Measurements from ENCODE around the gene PLA2G15. TPM values are rescaled to one million over a fixed set of nuclear protein-coding genes. Genes with fewer than 3 reads are reported as not detected.
"Not testable (repeated sequence)": the region's sequence is repeated elsewhere in the genome, so short reads cannot be mapped to it uniquely, and the experiment has no call there.

The PLA2G15 gene
- total and polyA plus RNA-seq, 2 donors: 12.7 to 14.1 TPM

DNA sequence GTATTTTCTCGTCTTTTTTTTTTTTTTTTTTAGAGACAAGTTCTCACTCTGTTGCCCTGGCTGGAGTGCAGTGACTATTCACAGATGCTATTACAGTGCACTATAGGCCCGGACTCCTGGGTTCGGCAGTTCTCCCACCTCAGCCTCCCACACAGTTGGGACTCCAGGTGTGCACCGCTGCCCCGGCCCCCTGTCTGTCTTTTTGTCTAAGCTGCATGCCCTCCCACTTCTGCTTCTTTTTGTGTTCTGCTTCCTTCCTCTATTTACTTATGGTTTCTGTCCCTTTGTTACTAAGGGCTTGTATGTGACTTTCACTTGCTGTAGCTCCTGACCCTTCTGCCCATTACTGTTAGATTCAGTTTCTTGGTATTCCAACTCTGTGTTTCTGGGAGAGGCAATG is 39.7 kb downstream of the PLA2G15 start:
- no peak for DNase-seq (ENCODE audit: extremely low spot score)
- Histone ChIP-seq H3K27ac (ENCODE audit: low read depth) (no peak overlapping the region), H3K4me1 (ENCODE audit: insufficient read depth) (no peaks in the 10 kb centered on the region), H3K36me3 (ENCODE audit: insufficient read depth) (no peaks in the 10 kb centered on the region), H3K4me3 (ENCODE audit: low read depth, low read length) (no peak overlapping the region)
- WGBS: 70% methylated on average over 5 of the region's 5 CpGs

DNA sequence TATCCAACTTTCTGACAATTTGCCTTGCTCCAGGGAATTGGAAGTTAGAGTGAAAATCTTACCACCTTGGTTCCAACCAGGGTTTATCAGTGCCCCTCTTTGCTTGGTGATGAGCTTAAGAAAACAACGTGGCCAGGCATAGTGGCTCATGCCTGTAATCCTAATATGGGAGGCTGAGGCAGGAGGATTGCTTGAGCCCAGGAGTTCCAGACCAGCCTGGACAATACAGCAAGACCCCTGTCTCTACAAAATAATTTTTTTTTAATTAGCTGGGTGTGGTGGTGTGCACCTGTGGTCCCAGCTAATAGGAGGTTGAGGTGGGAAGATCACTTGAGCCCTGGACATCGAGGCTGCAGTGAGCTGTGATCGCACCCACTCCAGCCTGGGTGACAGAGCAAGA is 40.5 kb downstream of the PLA2G15 start:
- 90% methylated on average over 3 of the region's 3 CpGs for WGBS

DNA sequence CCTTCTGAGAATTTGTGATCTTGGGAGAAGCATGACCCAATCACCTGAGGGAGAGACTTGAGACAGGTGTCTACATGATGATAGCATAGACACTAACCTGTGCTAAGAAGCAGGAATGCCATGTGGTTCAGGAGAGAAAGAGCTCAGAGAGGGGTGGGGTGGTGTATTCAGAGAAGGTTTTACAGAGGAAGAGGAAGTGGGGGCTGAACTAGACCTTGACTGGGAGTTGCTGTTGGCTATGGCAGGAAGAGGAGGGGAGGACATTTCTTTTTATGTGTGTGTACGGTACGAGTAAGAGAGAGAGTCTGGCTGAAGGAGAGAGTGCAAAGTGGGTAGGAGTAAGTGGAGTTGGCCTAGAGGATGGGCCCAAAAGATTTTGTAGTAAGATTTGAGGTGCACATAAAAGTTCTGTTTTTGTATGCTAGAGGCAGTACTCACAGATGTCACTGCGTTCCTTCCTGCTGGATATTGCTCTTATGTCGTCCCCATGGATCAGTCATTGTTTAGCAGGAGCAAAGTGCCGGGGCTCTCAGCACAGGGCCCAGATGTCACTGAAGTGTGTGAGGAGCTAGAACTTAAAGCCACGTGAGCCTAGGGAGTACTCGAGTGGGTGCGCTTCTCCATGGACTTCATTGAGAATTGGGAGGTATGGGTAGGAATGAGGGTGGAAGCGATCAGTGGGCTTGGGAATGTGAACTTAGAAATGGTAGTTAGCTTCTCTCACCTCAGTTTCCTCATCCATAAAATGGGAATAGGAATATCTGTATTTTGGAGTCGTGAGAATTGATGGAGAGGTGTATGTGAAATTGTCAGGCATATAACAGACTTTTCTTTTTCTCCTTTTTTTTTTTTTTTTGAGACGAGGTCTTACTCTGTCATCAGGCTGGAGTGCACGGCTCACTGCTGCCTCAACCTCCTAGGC is 41.2 kb downstream of the PLA2G15 start:
- no peak overlapping the region for H3K4me3 ChIP-seq (ENCODE audit: low read depth, low read length)
- 82% methylated on average over 12 of the region's 12 CpGs for WGBS
- H3K36me3 ChIP-seq (ENCODE audit: insufficient read depth): no peaks in the 10 kb centered on the region
- no peak overlapping the region for H3K27ac ChIP-seq (ENCODE audit: low read depth)
- H3K4me1 ChIP-seq (ENCODE audit: insufficient read depth): no peaks in the 10 kb centered on the region
- DNase-seq (ENCODE audit: extremely low spot score): no peak

More for the DNA sequence above, 40.5 kb downstream of the PLA2G15 start:
- no peak for DNase-seq (ENCODE audit: extremely low spot score)
- no peaks in the 10 kb centered on the region for H3K36me3 ChIP-seq (ENCODE audit: insufficient read depth)
- H3K27ac ChIP-seq (ENCODE audit: low read depth): no peak overlapping the region
- H3K4me3 ChIP-seq (ENCODE audit: low read depth, low read length): no peak overlapping the region
- H3K4me1 ChIP-seq (ENCODE audit: insufficient read depth): no peaks in the 10 kb centered on the region

DNA sequence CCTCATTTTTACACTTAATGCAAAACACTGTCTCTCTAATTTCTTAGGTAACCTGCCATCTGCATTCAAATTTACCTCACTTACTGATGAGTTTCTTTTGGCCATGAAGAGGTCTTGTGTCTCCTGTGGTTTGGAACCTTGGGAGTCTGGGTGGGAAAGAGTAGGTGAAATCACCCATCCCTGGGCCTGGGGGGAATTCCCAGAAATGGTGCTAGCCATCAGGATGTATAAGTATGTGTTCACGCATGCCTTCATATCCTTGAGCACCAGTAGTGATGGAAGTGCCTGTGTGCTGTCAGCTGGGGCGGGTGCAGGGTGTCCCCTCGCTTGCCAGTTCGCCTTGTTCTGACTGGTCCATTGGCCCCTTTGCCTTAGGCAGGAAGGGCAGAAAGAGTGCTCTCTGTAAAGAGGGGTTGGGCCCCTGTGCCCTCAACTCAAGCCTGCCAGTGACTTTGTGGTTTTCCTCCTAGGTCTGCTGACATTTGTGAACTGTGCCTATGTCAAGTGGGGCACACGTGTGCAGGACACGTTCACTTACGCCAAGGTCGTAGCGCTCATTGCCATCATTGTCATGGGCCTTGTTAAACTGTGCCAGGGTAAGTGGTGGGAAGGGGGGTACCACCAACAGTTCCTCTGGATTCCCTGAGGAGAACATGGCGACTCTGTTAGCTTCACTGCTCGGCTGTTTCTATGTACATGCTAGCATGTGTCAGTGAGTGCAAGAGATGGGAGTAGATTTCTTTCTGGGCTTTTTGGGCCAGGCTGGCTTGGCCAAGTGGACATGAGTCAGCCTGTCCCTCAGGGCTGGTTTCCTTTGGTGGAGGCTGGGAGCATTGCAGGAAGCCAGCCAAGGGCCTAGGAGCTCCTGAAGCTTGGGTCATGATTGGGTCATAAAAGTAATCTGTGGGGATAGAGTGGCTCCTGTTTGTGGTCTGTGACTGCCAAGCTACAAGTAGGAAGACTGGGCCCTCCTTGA is 42.4 kb downstream of the PLA2G15 start:
- H3K36me3 ChIP-seq (ENCODE audit: insufficient read depth): no peaks in the 10 kb centered on the region
- no peak overlapping the region for H3K27ac ChIP-seq (ENCODE audit: low read depth)
- DNase-seq (ENCODE audit: extremely low spot score): no peak
- H3K4me3 ChIP-seq (ENCODE audit: low read depth, low read length): no peak overlapping the region
- 88% methylated on average over 11 of the region's 11 CpGs for WGBS
- no peaks in the 10 kb centered on the region for H3K4me1 ChIP-seq (ENCODE audit: insufficient read depth)

DNA sequence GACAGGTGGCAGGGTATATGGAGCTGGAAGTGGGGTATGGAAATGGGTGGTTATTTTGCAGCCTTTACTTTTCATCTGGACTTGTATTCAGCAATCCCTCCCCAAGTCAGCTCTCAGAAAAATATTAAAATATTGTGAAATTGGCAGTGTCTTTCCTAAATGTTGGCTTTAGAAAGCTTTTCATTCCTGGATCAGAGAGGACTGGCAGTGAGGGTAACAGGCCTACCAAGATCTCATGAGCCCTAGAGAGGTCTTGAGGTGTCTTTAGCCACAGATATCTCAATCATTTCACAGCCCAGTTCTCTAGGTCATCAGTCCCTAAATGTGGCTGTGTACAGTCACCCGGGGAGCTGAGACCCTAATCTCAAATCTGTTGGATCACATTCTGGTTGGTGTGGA is 43.1 kb downstream of the PLA2G15 start:
- Histone ChIP-seq H3K27ac (ENCODE audit: low read depth) (no peak overlapping the region), H3K4me1 (ENCODE audit: insufficient read depth) (no peaks in the 10 kb centered on the region), H3K4me3 (ENCODE audit: low read depth, low read length) (no peak overlapping the region), H3K36me3 (ENCODE audit: insufficient read depth) (no peaks in the 10 kb centered on the region)
- DNase-seq (ENCODE audit: extremely low spot score): no peak
- 91% methylated on average over 1 of the region's 1 CpG for WGBS

DNA sequence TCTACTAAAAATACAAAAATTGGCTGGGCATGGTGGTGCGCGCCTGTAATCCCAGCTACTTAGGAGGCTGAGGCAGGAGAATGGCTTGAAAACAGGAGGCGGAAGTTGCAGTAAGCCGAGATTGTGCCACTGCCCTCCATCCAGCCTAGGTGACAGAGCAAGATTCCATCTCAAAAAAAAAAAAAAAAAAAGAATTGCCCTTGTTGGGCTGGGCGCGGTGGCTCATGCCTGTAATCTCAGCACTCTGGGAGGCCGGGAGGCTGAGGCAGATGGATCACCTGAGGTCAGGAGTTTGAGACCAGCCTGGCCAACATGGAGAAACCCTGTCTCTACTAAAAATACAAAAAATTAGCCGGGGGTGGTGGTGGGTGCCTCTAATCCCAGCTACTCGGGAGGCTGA is 43.6 kb downstream of the PLA2G15 start:
- not testable (repeated sequence) for H3K4me3 ChIP-seq (ENCODE audit: low read depth, low read length); H3K36me3 ChIP-seq (ENCODE audit: insufficient read depth); H3K4me1 ChIP-seq (ENCODE audit: insufficient read depth); H3K27ac ChIP-seq (ENCODE audit: low read depth); DNase-seq (ENCODE audit: extremely low spot score)
- 93% methylated on average over 9 of the region's 9 CpGs for WGBS

DNA sequence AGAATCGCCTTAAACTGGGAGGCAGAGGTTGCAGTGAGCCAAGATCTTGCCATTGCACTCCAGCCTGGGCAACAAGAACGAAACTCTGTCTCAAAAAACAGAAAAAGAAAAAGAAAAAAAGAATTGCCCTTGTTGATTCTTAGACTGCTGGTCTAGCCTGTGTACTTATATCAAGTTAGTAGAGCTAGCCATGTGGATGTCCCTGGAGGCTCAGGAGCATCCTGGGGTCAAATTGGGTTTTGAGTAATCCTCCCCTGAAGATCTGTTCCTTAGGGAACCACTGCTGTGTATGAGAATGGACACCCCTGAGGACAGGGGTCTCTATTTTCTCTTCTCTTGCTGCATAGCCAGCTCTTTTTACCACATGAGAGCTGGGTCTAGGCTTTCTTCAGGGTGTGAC is 44.0 kb downstream of the PLA2G15 start:
- DNase-seq (ENCODE audit: extremely low spot score): no peak
- no peak overlapping the region for H3K4me3 ChIP-seq (ENCODE audit: low read depth, low read length)
- H3K36me3 ChIP-seq (ENCODE audit: insufficient read depth): no peaks in the 10 kb centered on the region
- H3K27ac ChIP-seq (ENCODE audit: low read depth): no peak overlapping the region
- WGBS: 96% methylated on average over 2 of the region's 2 CpGs
- no peaks in the 10 kb centered on the region for H3K4me1 ChIP-seq (ENCODE audit: insufficient read depth)

DNA sequence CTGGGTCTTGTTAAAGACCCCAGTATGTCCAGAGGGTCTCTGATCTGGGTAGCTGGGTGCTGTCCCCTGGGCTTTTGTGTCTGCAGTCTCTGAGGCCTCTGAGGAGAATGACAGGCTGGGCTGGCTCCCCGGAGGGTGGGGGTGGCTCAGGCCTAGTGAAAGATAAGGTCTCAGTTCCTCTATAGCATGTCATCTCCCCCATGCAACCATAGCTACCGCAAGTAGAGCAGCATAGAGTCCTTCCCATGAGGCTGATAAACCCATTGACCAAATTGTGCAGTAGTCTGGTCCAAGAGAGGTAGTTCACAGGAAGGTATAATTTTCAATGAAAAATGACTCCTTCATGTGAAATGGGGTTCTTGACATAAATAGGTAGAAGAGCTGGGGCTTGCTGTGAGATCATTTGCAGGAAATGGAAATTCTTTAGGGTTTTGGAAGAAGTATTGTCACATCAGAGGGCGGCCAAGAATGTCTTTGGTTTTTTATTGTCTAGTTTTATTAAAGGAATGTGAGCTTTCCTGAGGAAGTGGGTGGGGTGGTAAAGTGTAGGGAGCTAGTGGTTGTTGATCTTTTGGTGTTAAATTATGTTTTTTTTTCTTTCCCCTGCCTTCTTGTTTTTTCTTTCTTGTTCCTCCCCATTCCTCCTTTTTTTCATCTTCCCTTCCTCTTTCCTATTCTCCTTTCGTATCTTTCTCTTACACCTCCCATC is 44.6 kb downstream of the PLA2G15 start:
- H3K4me1 ChIP-seq (ENCODE audit: insufficient read depth): no peaks in the 10 kb centered on the region
- WGBS: 75% methylated on average over 4 of the region's 4 CpGs
- H3K4me3 ChIP-seq (ENCODE audit: low read depth, low read length): no peak overlapping the region
- H3K27ac ChIP-seq (ENCODE audit: low read depth): no peak overlapping the region
- no peak for DNase-seq (ENCODE audit: extremely low spot score)
- no peaks in the 10 kb centered on the region for H3K36me3 ChIP-seq (ENCODE audit: insufficient read depth)

DNA sequence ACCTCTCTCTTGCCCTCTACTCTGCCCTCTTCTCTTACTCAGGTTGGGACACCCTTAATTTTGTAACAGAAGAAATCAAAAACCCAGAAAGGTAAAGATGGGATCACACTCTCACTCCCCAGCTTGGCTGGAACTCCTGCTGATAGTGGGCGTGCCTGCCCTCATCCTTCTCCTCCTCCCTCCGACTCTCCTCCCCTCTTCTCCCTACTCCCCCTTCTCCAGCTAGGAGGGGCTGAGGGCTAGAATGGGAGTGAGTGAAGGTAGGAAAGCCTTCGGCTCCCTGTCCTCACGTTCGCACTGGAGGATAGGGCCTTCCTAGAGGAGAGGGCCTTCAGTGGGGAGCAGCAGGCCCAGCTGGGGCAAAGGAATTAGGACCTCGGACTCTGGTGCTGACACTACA is 45.3 kb downstream of the PLA2G15 start:
- no peaks in the 10 kb centered on the region for H3K36me3 ChIP-seq (ENCODE audit: insufficient read depth)
- H3K4me3 ChIP-seq (ENCODE audit: low read depth, low read length): no peak overlapping the region
- 66% methylated on average over 6 of the region's 6 CpGs for WGBS
- no peak overlapping the region for H3K27ac ChIP-seq (ENCODE audit: low read depth)
- H3K4me1 ChIP-seq (ENCODE audit: insufficient read depth): no peaks in the 10 kb centered on the region
- no peak for DNase-seq (ENCODE audit: extremely low spot score)

DNA sequence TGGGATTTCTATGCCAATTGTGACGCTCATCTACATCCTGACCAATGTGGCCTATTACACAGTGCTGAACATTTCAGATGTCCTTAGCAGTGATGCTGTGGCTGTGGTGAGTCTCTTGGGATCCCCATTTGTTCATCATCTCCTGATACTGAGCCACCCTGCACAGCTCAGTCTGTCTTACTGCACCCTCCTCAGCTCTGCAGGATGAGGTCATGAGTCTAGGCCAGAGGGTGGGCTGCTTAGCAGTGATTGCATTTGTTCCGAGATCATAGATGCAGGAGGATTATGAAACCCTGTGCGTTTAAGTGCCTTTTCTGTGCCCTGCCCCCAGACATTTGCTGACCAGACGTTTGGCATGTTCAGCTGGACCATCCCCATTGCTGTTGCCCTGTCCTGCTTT is 46.1 kb downstream of the PLA2G15 start:
- Histone ChIP-seq H3K36me3 (ENCODE audit: insufficient read depth) (no peaks in the 10 kb centered on the region), H3K4me1 (ENCODE audit: insufficient read depth) (no peaks in the 10 kb centered on the region), H3K4me3 (ENCODE audit: low read depth, low read length) (no peak overlapping the region), H3K27ac (ENCODE audit: low read depth) (no peak overlapping the region)
- 85% methylated on average over 4 of the region's 4 CpGs for WGBS
- DNase-seq (ENCODE audit: extremely low spot score): no peak

DNA sequence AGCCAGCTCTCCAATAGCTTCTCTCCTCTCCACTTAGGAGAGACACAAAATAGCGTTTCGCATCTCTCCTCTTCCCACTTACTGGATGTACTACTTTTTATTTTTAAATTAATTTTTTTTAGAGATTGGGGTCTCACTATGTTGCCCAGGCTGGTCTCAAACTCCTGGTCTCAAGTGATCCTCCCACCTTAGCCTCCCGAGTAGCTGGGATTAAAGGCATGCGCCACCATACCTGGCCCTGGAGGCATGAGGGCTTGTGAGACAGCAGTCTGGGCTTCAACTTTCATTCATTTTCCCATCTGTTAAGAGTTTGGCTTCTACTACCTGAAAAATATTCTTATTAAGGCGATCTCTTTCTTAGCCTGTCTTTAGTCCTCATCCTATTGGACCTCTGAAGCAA is 47.3 kb downstream of the PLA2G15 start:
- Histone ChIP-seq H3K36me3 (ENCODE audit: insufficient read depth) (no peaks in the 10 kb centered on the region), H3K4me3 (ENCODE audit: low read depth, low read length) (no peak overlapping the region), H3K27ac (ENCODE audit: low read depth) (no peak overlapping the region), H3K4me1 (ENCODE audit: insufficient read depth) (no peaks in the 10 kb centered on the region)
- 96% methylated on average over 5 of the region's 5 CpGs for WGBS
- no peak for DNase-seq (ENCODE audit: extremely low spot score)

DNA sequence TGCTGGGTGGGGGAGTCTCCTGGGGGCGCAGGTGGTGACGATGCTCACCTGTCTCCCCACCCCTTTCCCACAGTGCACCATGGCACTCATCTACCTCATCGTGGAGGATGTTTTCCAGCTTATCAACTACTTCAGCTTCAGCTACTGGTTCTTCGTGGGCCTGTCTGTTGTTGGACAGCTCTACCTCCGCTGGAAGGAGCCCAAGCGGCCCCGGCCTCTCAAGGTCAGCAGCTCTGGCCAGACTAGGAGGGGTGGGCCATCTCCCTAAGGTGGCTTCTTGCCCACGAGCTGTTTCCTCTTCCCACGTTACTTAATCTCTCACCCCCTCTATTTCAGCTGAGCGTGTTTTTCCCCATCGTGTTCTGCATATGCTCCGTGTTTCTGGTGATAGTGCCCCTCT is 51.1 kb downstream of the PLA2G15 start:
- no peak overlapping the region for H3K27ac ChIP-seq (ENCODE audit: low read depth)
- H3K36me3 ChIP-seq (ENCODE audit: insufficient read depth): no peaks in the 10 kb centered on the region
- no peak for DNase-seq (ENCODE audit: extremely low spot score)
- 80% methylated on average over 12 of the region's 12 CpGs for WGBS
- peaks cover 2% of the 10 kb centered on the region for H3K4me1 ChIP-seq (ENCODE audit: insufficient read depth)
- no peak overlapping the region for H3K4me3 ChIP-seq (ENCODE audit: low read depth, low read length)

DNA sequence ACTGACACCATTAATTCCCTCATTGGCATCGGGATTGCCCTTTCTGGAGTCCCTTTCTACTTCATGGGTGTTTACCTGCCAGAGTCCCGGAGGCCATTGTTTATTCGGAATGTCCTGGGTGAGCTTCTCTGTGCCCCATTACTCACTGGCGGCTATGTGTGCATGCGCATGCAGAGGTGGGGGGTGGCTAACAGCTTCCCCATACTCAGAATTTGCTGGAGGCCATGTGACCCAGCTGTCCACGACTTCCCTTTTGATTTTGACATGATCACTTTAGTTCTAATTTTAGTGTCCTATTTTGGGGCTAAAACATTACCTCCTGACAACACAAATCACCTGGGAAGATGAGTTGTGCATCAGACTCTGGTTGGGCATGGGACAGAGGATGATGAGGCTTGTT is 51.5 kb downstream of the PLA2G15 start:
- H3K27ac ChIP-seq (ENCODE audit: low read depth): no peak overlapping the region
- peaks cover 2% of the 10 kb centered on the region for H3K4me1 ChIP-seq (ENCODE audit: insufficient read depth)
- H3K36me3 ChIP-seq (ENCODE audit: insufficient read depth): no peaks in the 10 kb centered on the region
- H3K4me3 ChIP-seq (ENCODE audit: low read depth, low read length): no peak overlapping the region
- no peak for DNase-seq (ENCODE audit: extremely low spot score)
- 85% methylated on average over 6 of the region's 6 CpGs for WGBS

All from urinary bladder (tissue), 4 donors.